Calu3 (cell line): ENCODE results near the gene ELF5. TPM values are rescaled to one million over a fixed set of nuclear protein-coding genes. Genes with fewer than 3 reads are reported as not detected.

Experiments
- BruUV-seq: library from RNA; stranded (reverse); fragments of 400-500 nt; replicated peaks from 2 replicates; lab custom pipeline; 2021; lab: Mats Ljungman, UMichigan
- CTCF ChIA-PET: fragments of 300-600 bp; sonication (Branson Sonifier 250); formaldehyde crosslinking; loops from one replicate; lab custom pipeline; 2022; ENCODE audit warnings: antibody characterized with exemption; lab: Charles Lee
- DNase-seq: peaks from one replicate; pipeline ENCODE4 v3.0.0; 2022
- H3K27ac Mint-ChIP-seq: one replicate; pipeline ENCODE4 v1.8.0; 2022; ENCODE audit warnings: mixed read lengths; ENCODE audit not compliant: unreplicated experiment
- H3K27me3 Mint-ChIP-seq: one replicate; pipeline ENCODE4 v1.8.0; 2022; ENCODE audit warnings: mixed read lengths; ENCODE audit not compliant: unreplicated experiment
- H3K36me3 Mint-ChIP-seq: one replicate; pipeline ENCODE4 v1.8.0; 2022; ENCODE audit warnings: mild to moderate bottlenecking, moderate library complexity, mixed read lengths; ENCODE audit not compliant: insufficient read depth, unreplicated experiment
- H3K4me1 Mint-ChIP-seq: one replicate; pipeline ENCODE4 v1.8.0; 2022; ENCODE audit warnings: mild to moderate bottlenecking, low read depth, mixed read lengths; ENCODE audit not compliant: unreplicated experiment
- H3K4me3 Mint-ChIP-seq: one replicate; pipeline ENCODE4 v1.8.0; 2022; ENCODE audit warnings: mild to moderate bottlenecking, low read depth, moderate library complexity, mixed read lengths; ENCODE audit not compliant: unreplicated experiment
- H3K9me3 Mint-ChIP-seq: one replicate; pipeline ENCODE4 v1.8.0; 2022; ENCODE audit warnings: low read depth, mixed read lengths; ENCODE audit not compliant: unreplicated experiment
- CTCF ChIP-seq: fragments of 200-600 bp; IDR thresholded peaks from one replicate; pipeline ENCODE4 v1.8.0; 2022; ENCODE audit warnings: antibody characterized with exemption; ENCODE audit not compliant: unreplicated experiment
- intact Hi-C: fragments of 100-400 bp; cut with micrococcal nuclease; formaldehyde crosslinking; loops from one replicate; pipeline ENCODE4 v1.10.0; 2022; ENCODE audit not compliant: unreplicated experiment
- total RNA-seq: library from RNA; stranded (reverse); gene quantifications from 2 replicates; pipeline ENCODE4 v1.2.3, GENCODE V29; 2022

ELF5 gene
- total RNA-seq, 1 experiment from 2014 or later: not detected

- no TSS peak for BruUV-seq
- intact Hi-C loops: no loop called here
- DNase-seq: no peak
- H3K4me1 Mint-ChIP-seq: no peaks in the 10 kb centered on the region
- no peak overlapping the region for H3K4me3 Mint-ChIP-seq
- no peak for TF ChIP-seq CTCF
- H3K27me3 Mint-ChIP-seq: no peaks in the 10 kb centered on the region
- no peak overlapping the region for H3K27ac Mint-ChIP-seq
- no peaks in the 10 kb centered on the region for H3K9me3 Mint-ChIP-seq
- CTCF ChIA-PET: no interaction called here
- H3K36me3 Mint-ChIP-seq: no peaks in the 10 kb centered on the region
These were observed 11.6 kb downstream of the ELF5 start for GRCh38 chr11:34501949-34502348.

- H3K9me3 Mint-ChIP-seq: no peaks in the 10 kb centered on the region
- no peak overlapping the region for H3K4me3 Mint-ChIP-seq
- no peaks in the 10 kb centered on the region for H3K4me1 Mint-ChIP-seq
- H3K27ac Mint-ChIP-seq: no peak overlapping the region
- intact Hi-C loops: no loop called here
- CTCF ChIA-PET: no interaction called here
- H3K36me3 Mint-ChIP-seq: no peaks in the 10 kb centered on the region
- BruUV-seq: no TSS peak
- DNase-seq: no peak
- H3K27me3 Mint-ChIP-seq: no peaks in the 10 kb centered on the region
- TF ChIP-seq CTCF: no peak
These were observed 12.1 kb downstream of the ELF5 start for GRCh38 chr11:34501500-34501899.

GRCh38 chr11:34499719-34500500 is 13.7 kb downstream of the ELF5 start:
- DNase-seq: no peak
- Mint-ChIP-seq H3K9me3 (no peaks in the 10 kb centered on the region), H3K27ac (no peak overlapping the region), H3K4me3 (no peak overlapping the region), H3K36me3 (no peaks in the 10 kb centered on the region), H3K27me3 (no peaks in the 10 kb centered on the region), H3K4me1 (peaks cover 5% of the 10 kb centered on the region)
- TF ChIP-seq CTCF: no peak
- intact Hi-C loops: no loop called here
- CTCF ChIA-PET: no interaction called here
- BruUV-seq: no TSS peak

- Mint-ChIP-seq H3K4me1 (peaks cover 11% of the 10 kb centered on the region), H3K27me3 (no peaks in the 10 kb centered on the region), H3K4me3 (no peak overlapping the region), H3K36me3 (no peaks in the 10 kb centered on the region), H3K9me3 (no peaks in the 10 kb centered on the region), H3K27ac (no peak overlapping the region)
- intact Hi-C loops: no loop called here
- peak; percentile 55 for DNase-seq
- CTCF ChIA-PET: interaction anchor here (0.7 to 1.0 kb wide), 2 partner anchors 17 to 51 kb away, joined by 3 read pairs; no protein-coding TSS in a partner anchor
- no TSS peak for BruUV-seq
- no peak for TF ChIP-seq CTCF
These were observed 17.7 kb downstream of the ELF5 start for GRCh38 chr11:34495724-34496377.
